Thyroid gland (tissue), 4 donors: ENCODE results near the gene NSG1. TPM values are rescaled to one million over a fixed set of nuclear protein-coding genes. Genes with fewer than 3 reads are reported as not detected.
A peak's percentile ranks its signal among the peaks of the same experiment; 100 is the strongest.

ENCODE experiments used
- DNase-seq, 2 donors: peaks; one replicate each; pipeline ENCODE4 v3.0.0-alpha.2; 2019
- H3K27ac ChIP-seq, 3 donors: fragments of 200-600 bp; sonication (generic); 1 replicate in 2 of 3; 2 replicates in 1 of 3; pipeline ENCODE4 v1.5.1; 2016 to 2019; ENCODE audit warnings: mild to moderate bottlenecking in 1 of 3, moderate library complexity in 1 of 3
- H3K27me3 ChIP-seq: fragments of 200-600 bp; sonication (generic); one replicate; pipeline ENCODE4 v1.5.1; 2019
- H3K36me3 ChIP-seq, 2 donors: fragments of 200-600 bp; sonication (generic); one replicate each; pipeline ENCODE4 v1.5.1; 2016 to 2019
- H3K4me1 ChIP-seq, 2 donors: fragments of 200-600 bp; sonication (generic); one replicate each; pipeline ENCODE4 v1.5.1; 2017 to 2019
- H3K4me3 ChIP-seq, 3 donors: fragments of 200-600 bp; sonication (generic); replicated peaks in 1 of 3; 1 replicate in 2 of 3; 2 replicates in 1 of 3; pipeline ENCODE4 v1.5.1; 2016; ENCODE audit warnings: mild to moderate bottlenecking in 1 of 3
- H3K9me3 ChIP-seq: fragments of 200-600 bp; sonication (generic); one replicate; pipeline ENCODE4 v1.5.1; 2017
- POLR2A ChIP-seq, 2 donors: fragments of 450-650 bp; IDR thresholded peaks; one replicate each; pipeline ENCODE4 v1.6.1; 2017; ENCODE audit warnings: antibody characterized with exemption in 2 of 2, mild to moderate bottlenecking in 2 of 2, moderate library complexity in 1 of 2
- WGBS, 2 donors: methylation state at CpG; one replicate each; pipeline ENCODE4 v1.1.5; 2017; 5-methylcytosine and 5-hydroxymethylcytosine counted together
- intact Hi-C: fragments of 100-400 bp; cut with DNase I; formaldehyde crosslinking; loops from one replicate; pipeline ENCODE4 v1.15.1; 2023
- total RNA-seq, 4 donors: library from RNA; depleted of rRNA; stranded (reverse); fragments of >200 nt; gene quantifications; one replicate each; pipeline ENCODE4 v1.2.3, GENCODE V29; 2016
- TF ChIP-seq, protein P1 (sequence below), 6 experiments: fragments of 200-600 bp in 3 of 6; fragments of 450-650 bp in 3 of 6; sonication (generic) in 3 of 6; IDR thresholded peaks; one replicate each; pipeline ENCODE4 v1.5.1; 2016 to 2019; ENCODE audit warnings: antibody characterized with exemption in 6 of 6, mild to moderate bottlenecking in 2 of 6, inconsistent platforms in 1 of 6, moderate library complexity in 1 of 6

Gene NSG1
- total RNA-seq, 4 donors from 2014 or later, result 0.40 to 0.44 TPM; not detected in 2

DNA sequence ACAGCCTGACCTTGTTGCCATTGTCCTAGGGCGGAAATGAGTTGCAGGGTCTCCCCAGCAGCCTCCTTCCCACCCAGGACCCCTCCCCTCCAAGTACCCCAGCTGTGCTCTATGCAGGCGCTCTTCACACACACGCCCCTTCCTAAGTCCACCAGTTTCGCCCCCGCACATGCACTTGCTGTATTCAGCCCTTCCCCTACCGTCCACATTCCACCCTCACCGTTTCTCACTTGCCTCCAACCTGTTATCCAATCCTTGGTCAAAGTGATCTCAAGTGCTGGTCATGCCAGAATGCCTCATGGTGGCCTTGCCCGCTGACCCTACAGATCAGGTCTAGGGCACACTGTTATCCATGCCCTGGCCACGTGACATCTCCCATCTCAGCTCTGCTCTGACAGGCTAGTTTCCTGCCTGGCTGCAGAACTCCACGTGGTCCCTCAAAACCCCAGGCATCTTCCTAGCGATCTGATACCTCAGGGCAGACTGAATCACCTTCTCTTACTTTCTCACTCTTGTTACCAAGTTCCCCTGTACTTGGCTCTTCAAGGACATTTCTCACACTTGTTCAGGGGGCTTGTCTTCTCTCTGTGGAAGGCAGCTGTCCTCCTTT lies 39.7 kb downstream of the NSG1 start:
- H3K36me3 ChIP-seq, result peaks cover 9 to 10% of the 10 kb centered on the region in 2 donors

DNA sequence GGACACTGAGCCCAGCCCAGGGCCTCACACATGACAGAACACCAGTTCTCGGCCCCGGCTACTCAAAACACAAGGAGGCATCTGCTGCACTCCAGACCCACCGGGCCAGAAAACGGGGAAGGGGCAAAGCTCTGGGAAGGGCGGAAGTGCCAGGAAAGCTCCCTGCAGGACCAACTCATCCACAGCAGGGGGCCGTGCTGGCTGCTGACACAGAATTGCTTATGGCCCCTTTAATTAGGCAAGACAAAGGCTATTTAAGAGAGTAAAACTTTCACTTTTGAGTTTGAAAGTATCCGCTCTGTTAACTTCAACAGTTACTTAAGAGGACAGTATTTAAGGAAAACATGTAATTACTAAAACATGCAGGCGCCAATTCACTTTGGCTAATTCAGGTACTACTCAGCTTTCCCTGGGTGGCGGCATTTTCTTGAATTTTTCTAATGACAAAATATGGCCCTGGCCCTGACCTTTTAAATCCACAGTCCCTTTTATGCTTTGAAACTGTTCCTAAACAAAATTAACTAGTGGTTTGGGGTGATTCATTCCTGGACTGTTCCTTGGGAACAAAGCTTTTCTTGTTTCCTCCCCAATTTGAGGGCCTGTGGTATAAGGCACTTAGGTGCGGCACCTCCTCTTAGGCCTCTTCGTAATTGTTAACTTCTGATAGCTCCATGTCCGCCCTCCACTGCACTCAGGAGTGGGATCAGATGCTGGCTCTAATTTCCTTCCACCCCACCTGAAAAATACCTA lies 40.4 kb downstream of the NSG1 start:
- H3K27me3 ChIP-seq, result no peaks in the 10 kb centered on the region
- TF ChIP-seq, protein P1, sequence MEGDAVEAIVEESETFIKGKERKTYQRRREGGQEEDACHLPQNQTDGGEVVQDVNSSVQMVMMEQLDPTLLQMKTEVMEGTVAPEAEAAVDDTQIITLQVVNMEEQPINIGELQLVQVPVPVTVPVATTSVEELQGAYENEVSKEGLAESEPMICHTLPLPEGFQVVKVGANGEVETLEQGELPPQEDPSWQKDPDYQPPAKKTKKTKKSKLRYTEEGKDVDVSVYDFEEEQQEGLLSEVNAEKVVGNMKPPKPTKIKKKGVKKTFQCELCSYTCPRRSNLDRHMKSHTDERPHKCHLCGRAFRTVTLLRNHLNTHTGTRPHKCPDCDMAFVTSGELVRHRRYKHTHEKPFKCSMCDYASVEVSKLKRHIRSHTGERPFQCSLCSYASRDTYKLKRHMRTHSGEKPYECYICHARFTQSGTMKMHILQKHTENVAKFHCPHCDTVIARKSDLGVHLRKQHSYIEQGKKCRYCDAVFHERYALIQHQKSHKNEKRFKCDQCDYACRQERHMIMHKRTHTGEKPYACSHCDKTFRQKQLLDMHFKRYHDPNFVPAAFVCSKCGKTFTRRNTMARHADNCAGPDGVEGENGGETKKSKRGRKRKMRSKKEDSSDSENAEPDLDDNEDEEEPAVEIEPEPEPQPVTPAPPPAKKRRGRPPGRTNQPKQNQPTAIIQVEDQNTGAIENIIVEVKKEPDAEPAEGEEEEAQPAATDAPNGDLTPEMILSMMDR (IDR thresholded peaks at IDR 0.05), result no peak
- TF ChIP-seq POLR2A (IDR thresholded peaks at IDR 0.05), result no peak
- no peak overlapping the region for H3K4me3 ChIP-seq
- H3K4me1 ChIP-seq, result peaks cover 0 to 16% of the 10 kb centered on the region in 2 donors
- intact Hi-C loops, result no loop called here
- no peaks in the 10 kb centered on the region for H3K9me3 ChIP-seq
- H3K36me3 ChIP-seq, result peaks cover 3 to 5% of the 10 kb centered on the region in 2 donors
- 56 to 59% methylated on average over 12 of the region's 12 CpGs for WGBS, 2 donors
- no peak overlapping the region for H3K27ac ChIP-seq
- DNase-seq, result peak; percentile 29

More for the DNA sequence above, 39.7 kb downstream of the NSG1 start:
- Histone ChIP-seq H3K27me3 (no peaks in the 10 kb centered on the region), H3K4me3 (no peak overlapping the region), H3K4me1 (peaks cover 0 to 16% of the 10 kb centered on the region in 2 donors), H3K27ac (no peak overlapping the region), H3K9me3 (no peaks in the 10 kb centered on the region)
- no peak for DNase-seq
- intact Hi-C loops, result no loop called here
- 75 to 85% methylated on average over 11 of the region's 11 CpGs for WGBS, 2 donors
- TF ChIP-seq, protein P1 (IDR thresholded peaks at IDR 0.05), result no peak
- no peak for TF ChIP-seq POLR2A (IDR thresholded peaks at IDR 0.05)

DNA sequence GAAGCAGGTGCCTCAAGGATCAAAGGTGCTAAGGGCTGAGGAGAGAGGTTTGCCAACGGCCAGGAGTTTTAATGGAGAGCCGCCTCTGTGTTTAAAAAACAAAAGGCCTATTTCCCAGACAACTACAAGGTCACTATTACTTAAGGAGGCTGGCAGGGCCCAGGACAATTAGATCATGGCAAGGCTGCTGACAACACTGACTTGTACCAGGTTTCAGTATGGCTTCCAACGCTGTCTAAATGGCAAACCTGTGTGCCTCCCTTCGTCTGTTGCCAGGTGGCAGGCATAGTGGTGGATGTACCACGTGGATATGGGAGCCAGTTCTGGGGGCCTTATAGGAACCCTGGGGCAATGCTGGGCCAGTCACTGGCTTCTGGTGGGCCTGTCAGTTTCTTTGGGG lies 41.0 kb downstream of the NSG1 start:
- TF ChIP-seq, protein P1 (IDR thresholded peaks at IDR 0.05), result no peak
- no peak for TF ChIP-seq POLR2A (IDR thresholded peaks at IDR 0.05)
- 55 to 71% methylated on average over 4 to 5 of the region's 5 CpGs for WGBS, 2 donors

DNA sequence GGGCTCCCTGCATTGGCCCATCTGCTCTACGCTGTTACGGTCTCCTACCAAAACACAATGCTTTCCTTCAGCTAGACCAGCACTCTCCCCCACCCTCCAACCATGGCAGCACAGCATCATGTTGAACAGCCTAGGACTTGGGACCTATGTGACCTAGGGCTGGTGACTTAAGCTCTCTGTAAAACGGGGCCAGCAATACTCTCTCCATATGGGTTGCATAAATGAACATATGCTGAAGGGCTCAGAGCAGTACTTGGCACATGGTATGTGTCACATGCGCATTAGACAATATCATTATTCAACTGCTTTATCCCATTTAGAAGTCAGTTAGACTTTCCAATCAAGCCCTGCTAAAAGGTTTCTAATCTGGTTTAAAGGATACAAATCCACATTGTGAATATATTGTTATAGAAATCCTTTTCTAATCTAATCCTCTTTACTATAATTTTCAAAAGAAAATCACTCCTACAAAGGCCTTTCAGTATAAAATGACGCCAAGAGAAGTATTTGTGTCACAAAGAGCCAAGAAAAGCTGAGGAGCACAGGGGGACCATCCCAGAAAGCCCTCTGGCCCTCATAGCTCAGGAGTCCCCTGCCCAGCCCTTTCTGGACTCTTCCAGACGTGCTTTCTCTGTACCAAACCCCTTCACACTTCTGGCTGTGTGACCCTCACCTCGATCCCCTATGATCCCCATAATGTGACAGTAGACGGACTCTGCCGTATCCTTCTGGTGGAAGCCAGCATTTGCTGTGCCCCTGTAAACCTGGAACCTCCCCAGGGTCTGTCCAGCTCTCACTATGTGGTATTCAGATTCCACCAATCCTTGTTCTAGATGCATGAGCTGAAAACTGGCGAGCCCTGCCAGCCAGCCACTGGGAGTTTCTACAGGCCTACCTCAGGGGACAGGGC lies 42.3 kb downstream of the NSG1 start:
- no peaks in the 10 kb centered on the region for H3K9me3 ChIP-seq
- no peak overlapping the region for H3K27ac ChIP-seq
- TF ChIP-seq, protein P1 (IDR thresholded peaks at IDR 0.05), result no peak
- no peak for TF ChIP-seq POLR2A (IDR thresholded peaks at IDR 0.05)
- DNase-seq, result no peak
- H3K36me3 ChIP-seq, result peaks cover 3 to 7% of the 10 kb centered on the region in 2 donors
- H3K4me1 ChIP-seq, result peaks cover 0 to 16% of the 10 kb centered on the region in 2 donors
- no peaks in the 10 kb centered on the region for H3K27me3 ChIP-seq
- intact Hi-C loops, result no loop called here
- H3K4me3 ChIP-seq, result no peak overlapping the region
- WGBS, 2 donors, result 99% methylated on average over 10 of the region's 10 CpGs

More for the DNA sequence above, 41.0 kb downstream of the NSG1 start:
- no peak overlapping the region for H3K27ac ChIP-seq
- no peaks in the 10 kb centered on the region for H3K27me3 ChIP-seq
- intact Hi-C loops, result no loop called here
- no peak overlapping the region for H3K4me3 ChIP-seq
- peaks cover under 1 to 3% of the 10 kb centered on the region in 2 donors for H3K36me3 ChIP-seq
- H3K4me1 ChIP-seq, result peaks cover 0 to 16% of the 10 kb centered on the region in 2 donors
- no peak for DNase-seq
- H3K9me3 ChIP-seq, result no peaks in the 10 kb centered on the region
